ENCODE data around the gene CARMIL1.

- TF ChIP-seq POLR2A (IDR thresholded peaks at IDR 0.05; ENCODE audit: low read length) (no peak), GATA1 (IDR thresholded peaks at IDR 0.05; ENCODE audit: low read depth, low read length) (no peak)
Measured at GRCh38 chr6:25558155-25558817, 279.1 kb downstream of the CARMIL1 start.
